K562 (cell line): ENCODE measurements around the gene AGPAT3. TPM values are rescaled to one million over a fixed set of nuclear protein-coding genes. Genes with fewer than 3 reads are reported as not detected.
A peak's percentile ranks its signal among the peaks of the same experiment; 100 is the strongest.

Source experiments
- CTCF ChIP-seq, 3 experiments: IDR thresholded peaks in 2 of 3; conservative IDR thresholded peaks in 1 of 3; 2 replicates each; pipeline ENCODE4 v1.5.1; 2011 to 2012; ENCODE audit warnings: low read length in 3 of 3, mild to moderate bottlenecking in 3 of 3, control low read depth in 2 of 3, improper control_type of control experiment in 1 of 3, inconsistent platforms in 1 of 3, low read depth in 1 of 3, mixed read lengths in 1 of 3, moderate library complexity in 1 of 3; ENCODE audit not compliant: insufficient read depth in 2 of 3
- E2F5 ChIP-seq: sonication (generic); formaldehyde crosslinking; IDR thresholded peaks from 2 replicates; pipeline ENCODE4 v1.8.0; 2022; ENCODE audit warnings: mild to moderate bottlenecking, missing genetic modification reagents
- E2F8 ChIP-seq: fragments of 450-650 bp; IDR thresholded peaks from 2 replicates; pipeline ENCODE4 v1.7.1; 2018; ENCODE audit warnings: mild to moderate bottlenecking, low read depth; ENCODE audit not compliant: partially characterized antibody
- FOXP1 ChIP-seq: sonication (generic); formaldehyde crosslinking; IDR thresholded peaks from 2 replicates; pipeline ENCODE4 v1.8.0; 2022; ENCODE audit warnings: mild to moderate bottlenecking, missing genetic modification reagents
- HDAC1 ChIP-seq, 2 experiments: fragments of 450-650 bp; IDR thresholded peaks; 2 replicates each; pipeline ENCODE4 v1.6.1; 2016 to 2017; ENCODE audit warnings: inconsistent platforms in 1 of 2, mild to moderate bottlenecking in 1 of 2, moderate library complexity in 1 of 2
- MAX ChIP-seq: sonication (generic); formaldehyde crosslinking; IDR thresholded peaks from 2 replicates; pipeline ENCODE4 v1.9.0; 2022; ENCODE audit warnings: mild to moderate bottlenecking, missing genetic modification reagents
- MCM3 ChIP-seq: fragments of 450-650 bp; IDR thresholded peaks from 2 replicates; pipeline ENCODE4 v1.6.1; 2016
- MYNN ChIP-seq, 2 experiments: sonication (generic); formaldehyde crosslinking in 1 of 2; IDR thresholded peaks; 2 replicates each; pipeline versions ENCODE4 v1.5.0 to v1.6.1; 2016 to 2020; ENCODE audit warnings: antibody characterized with exemption in 1 of 2, missing genetic modification reagents in 1 of 2
- RB1 ChIP-seq: fragments of 450-650 bp; IDR thresholded peaks from 2 replicates; pipeline ENCODE4 v1.6.1; 2017; ENCODE audit warnings: low read depth, mild to moderate bottlenecking
- SMC3 ChIP-seq: conservative IDR thresholded peaks from 2 replicates; pipeline ENCODE4 v1.6.1; 2011; ENCODE audit warnings: low read depth, low read length, improper control_type of control experiment; ENCODE audit not compliant: insufficient read depth
- TAF7 ChIP-seq: fragments of 450-650 bp; IDR thresholded peaks from 2 replicates; pipeline ENCODE4 v1.6.1; 2016; ENCODE audit warnings: missing genetic modification characterization, missing compliant biosample characterization
- TEAD4 ChIP-seq, 2 experiments: sonication (generic) in 1 of 2; formaldehyde crosslinking in 1 of 2; IDR thresholded peaks; 2 replicates each; pipeline versions ENCODE4 v1.6.1 to v1.8.0; 2012 to 2022; ENCODE audit warnings: borderline replicate concordance in 1 of 2, inconsistent platforms in 1 of 2, low read length in 1 of 2, mild to moderate bottlenecking in 1 of 2, missing genetic modification reagents in 1 of 2
- THAP12 ChIP-seq: fragments of 250-450 bp; sonication (Bioruptor Pico); IDR thresholded peaks from 2 replicates; pipeline ENCODE4 v1.9.0; 2021; ENCODE audit warnings: mild to moderate bottlenecking, inconsistent platforms
- THRA ChIP-seq: fragments of 450-650 bp; IDR thresholded peaks from 2 replicates; pipeline ENCODE4 v1.6.1; 2017; ENCODE audit warnings: mild to moderate bottlenecking, moderate library complexity
- YY1 ChIP-seq, 3 experiments: IDR thresholded peaks; 2 replicates each; pipeline ENCODE4 v1.6.1; 2011; ENCODE audit warnings: low read length in 2 of 3, mild to moderate bottlenecking in 2 of 3, moderate library complexity in 2 of 3, borderline replicate concordance in 1 of 3, control low read depth in 1 of 3, low read depth in 1 of 3; ENCODE audit not compliant: insufficient read depth in 3 of 3, insufficient replicate concordance in 2 of 3, control insufficient read depth in 1 of 3, insufficient read length in 1 of 3; ENCODE audit errors: extremely low read depth in 1 of 3
- ZC3H8 ChIP-seq: fragments of 450-650 bp; IDR thresholded peaks from 2 replicates; pipeline ENCODE4 v1.6.1; 2017
- ZZZ3 ChIP-seq: fragments of 450-650 bp; IDR thresholded peaks from 2 replicates; pipeline ENCODE4 v1.6.1; 2016; ENCODE audit warnings: antibody characterized with exemption, mild to moderate bottlenecking, moderate library complexity
- polyA plus RNA-seq, 8 experiments: library from polyadenylated mRNA; depleted of rRNA in 4 of 8; stranded (reverse) in 5 of 8; unstranded in 3 of 8; fragments of >200 nt; fragmentation: Nextera tagmentation in 2 of 8; fragmentation: Illumina TruSeq in 1 of 8; extraction: Ambion mirVana in 2 of 8; extraction: Trizol in 1 of 8; gene quantifications; 2 replicates each; pipeline versions ENCODE4 v1.2.1 to v1.2.3, GENCODE V29; 2011 to 2014; ENCODE audit warnings: inconsistent platforms in 1 of 8, missing spikeins in 1 of 8
- total RNA-seq, 7 experiments: library from RNA; depleted of rRNA in 6 of 7; stranded (reverse); fragments of >200 nt in 6 of 7; fragmentation: Illumina TruSeq in 2 of 7; extraction: Trizol in 2 of 7; gene quantifications; 2 replicates each; pipeline versions ENCODE4 v1.2.1 to v1.2.3, GENCODE V29; 2011 to 2021; ENCODE audit warnings: low replicate concordance in 1 of 7

Gene AGPAT3
- total and polyA plus RNA-seq, 9 of the 15 experiments (the other 6 are each of a cell fraction or from before 2014, with no cell fraction given): 1.5 to 88.4 (median 35.7) TPM

GRCh38 chr21:43829575-43830119 lies 35.4 kb upstream of the AGPAT3 start (continued):
- TF ChIP-seq THAP12 (no peak), ZZZ3 (no peak), HDAC1 (IDR thresholded peaks at IDR 0.05) (no peak), MAX (CRISPR knock-in tag) (peak; percentile 82), E2F8 (no peak), CTCF (IDR thresholded peaks at IDR 0.05 in 2 of 3, conservative IDR thresholded peaks at IDR 0.05 in 1 of 3; ENCODE audit: insufficient read depth in 2 of 3, low read depth in 1 of 3, low read length in 3 of 3) (peak; percentile 59 to 66 (median 65)), SMC3 (0 out of 2 replicates have a peak, but pooled peaks have one; percentile 15), TAF7 (tag) (no peak), TEAD4 (IDR thresholded peaks at IDR 0.05; ENCODE audit: low read length) (0 out of 2 replicates have a peak, but pooled peaks have one; percentile 12), TEAD4 (CRISPR knock-in tag; IDR thresholded peaks at IDR 0.05; ENCODE audit: borderline replicate concordance) (no peak), YY1 (IDR thresholded peaks at IDR 0.05; ENCODE audit: borderline replicate concordance in 1 of 3, control insufficient read depth in 1 of 3, extremely low read depth in 1 of 3, insufficient read depth in 3 of 3, insufficient read length in 1 of 3, insufficient replicate concordance in 2 of 3, low read depth in 1 of 3, low read length in 2 of 3) (no peak), MYNN (IDR thresholded peaks at IDR 0.05) (no peak), MYNN (CRISPR knock-in tag; IDR thresholded peaks at IDR 0.05) (no peak), ZC3H8 (no peak), E2F5 (no peak), MCM3 (no peak), FOXP1 (CRISPR knock-in tag) (0 out of 2 replicates have a peak, but pooled peaks have one; percentile 47), THRA (no peak), RB1 (peak; percentile 34; the same call in 1 of the 2 replicates)
